Astrocyte of the cerebellum (primary cell): ENCODE results near the gene ATG10.
"Not testable (repeated sequence)": the region's sequence is repeated elsewhere in the genome, so short reads cannot be mapped to it uniquely, and the experiment has no call there.

Experiments
- DNase-seq: peaks from one replicate; pipeline ENCODE4 v3.0.0-alpha.2; 2011; ENCODE audit warnings: low read depth
- H3K4me3 ChIP-seq: 2 replicates; pipeline ENCODE4 v1.5.1; 2011; ENCODE audit warnings: mild to moderate bottlenecking, low read depth, low read length, moderate library complexity
- in situ Hi-C: cut with HindIII; loops from 2 replicates; pipeline ENCODE4 v1.10.0; 2017; ENCODE audit warnings: low sequenced_read_pairs
- TF ChIP-seq, protein P1 (sequence below): IDR thresholded peaks from 2 replicates; pipeline ENCODE4 v1.5.1; 2012; ENCODE audit warnings: low read length, low read depth, moderate library complexity, mild to moderate bottlenecking; ENCODE audit errors: missing control alignments

The ATG10 gene

DNA sequence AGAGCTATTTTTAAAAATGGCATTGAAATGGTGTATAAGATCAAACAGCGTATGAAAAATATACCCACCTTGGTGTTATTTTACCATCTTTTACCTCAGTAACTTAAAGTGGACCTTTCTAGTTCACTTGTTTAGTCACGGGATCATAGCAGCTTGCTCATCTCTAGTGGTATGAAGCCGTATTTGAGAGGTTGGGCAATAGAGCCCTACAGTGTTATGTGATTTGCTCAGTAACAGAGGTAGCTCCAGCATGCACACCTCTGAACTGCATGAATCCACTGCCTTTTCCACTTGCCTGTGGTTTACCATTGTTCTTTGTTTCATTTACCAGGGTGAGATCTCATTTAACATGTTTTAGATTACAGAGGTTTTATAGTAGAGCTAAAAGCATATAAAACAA lies 134.4 kb downstream of the ATG10 start:
- in situ Hi-C loops: no loop called here
- no peak overlapping the region for H3K4me3 ChIP-seq
- TF ChIP-seq, protein P1, sequence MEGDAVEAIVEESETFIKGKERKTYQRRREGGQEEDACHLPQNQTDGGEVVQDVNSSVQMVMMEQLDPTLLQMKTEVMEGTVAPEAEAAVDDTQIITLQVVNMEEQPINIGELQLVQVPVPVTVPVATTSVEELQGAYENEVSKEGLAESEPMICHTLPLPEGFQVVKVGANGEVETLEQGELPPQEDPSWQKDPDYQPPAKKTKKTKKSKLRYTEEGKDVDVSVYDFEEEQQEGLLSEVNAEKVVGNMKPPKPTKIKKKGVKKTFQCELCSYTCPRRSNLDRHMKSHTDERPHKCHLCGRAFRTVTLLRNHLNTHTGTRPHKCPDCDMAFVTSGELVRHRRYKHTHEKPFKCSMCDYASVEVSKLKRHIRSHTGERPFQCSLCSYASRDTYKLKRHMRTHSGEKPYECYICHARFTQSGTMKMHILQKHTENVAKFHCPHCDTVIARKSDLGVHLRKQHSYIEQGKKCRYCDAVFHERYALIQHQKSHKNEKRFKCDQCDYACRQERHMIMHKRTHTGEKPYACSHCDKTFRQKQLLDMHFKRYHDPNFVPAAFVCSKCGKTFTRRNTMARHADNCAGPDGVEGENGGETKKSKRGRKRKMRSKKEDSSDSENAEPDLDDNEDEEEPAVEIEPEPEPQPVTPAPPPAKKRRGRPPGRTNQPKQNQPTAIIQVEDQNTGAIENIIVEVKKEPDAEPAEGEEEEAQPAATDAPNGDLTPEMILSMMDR: no peak
- no peak for DNase-seq

GRCh38 chr5:82106756-82107155 lies 134.9 kb downstream of the ATG10 start:
- no peak for DNase-seq
- in situ Hi-C loops: no loop called here
- TF ChIP-seq, protein P1: no peak
- no peak overlapping the region for H3K4me3 ChIP-seq

DNA sequence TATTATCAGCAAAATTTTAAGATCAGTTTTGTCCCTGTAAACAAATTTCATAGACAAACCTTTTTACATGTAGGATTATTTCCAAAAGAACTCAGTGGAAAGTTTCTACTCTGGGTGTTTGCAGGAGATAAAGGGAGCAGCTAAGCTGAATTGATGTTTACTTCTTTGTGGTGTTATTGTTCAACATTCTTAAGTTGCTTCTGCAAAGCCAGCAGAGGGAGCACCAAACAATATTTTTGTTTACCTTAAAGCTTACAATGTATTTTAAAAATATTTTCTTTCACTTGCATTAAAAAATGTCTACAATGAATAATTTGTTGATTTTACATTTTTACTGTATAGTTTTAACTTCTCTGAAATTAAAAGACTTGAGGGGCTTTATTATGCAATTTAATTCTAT lies 135.4 kb downstream of the ATG10 start:
- no peak overlapping the region for H3K4me3 ChIP-seq
- in situ Hi-C loops: no loop called here
- peak; percentile 3 for DNase-seq
- TF ChIP-seq, protein P1: peak; percentile 46

DNA sequence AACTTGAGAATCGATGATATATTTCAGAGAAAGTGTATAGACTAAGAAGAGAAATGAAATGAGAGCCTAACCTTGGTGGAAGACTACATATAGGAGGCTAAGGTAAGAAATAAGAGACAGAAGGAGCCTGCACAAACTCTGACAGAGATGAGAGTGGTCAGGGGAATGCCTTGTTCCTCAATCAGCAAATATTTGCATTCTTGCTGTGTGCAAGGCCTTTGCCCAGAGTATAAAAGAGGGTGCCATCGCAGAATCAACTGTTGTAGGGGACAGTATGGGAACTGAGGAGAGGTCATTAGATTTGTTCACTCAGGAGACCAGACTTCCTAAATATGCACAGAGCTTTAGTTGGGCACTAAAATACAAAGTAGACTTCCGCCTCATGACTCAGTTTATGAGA lies 137.2 kb downstream of the ATG10 start:
- in situ Hi-C loops: no loop called here
- H3K4me3 ChIP-seq: no peak overlapping the region
- DNase-seq: no peak
- TF ChIP-seq, protein P1: no peak

- DNase-seq, in situ Hi-C loops, H3K4me3 ChIP-seq: not testable (repeated sequence)
These were observed 138.1 kb downstream of the ATG10 start for GRCh38 chr5:82109915-82110314.

GRCh38 chr5:82111191-82111590 lies 139.4 kb downstream of the ATG10 start:
- no peak for DNase-seq
- TF ChIP-seq, protein P1: no peak
- in situ Hi-C loops: no loop called here
- no peak overlapping the region for H3K4me3 ChIP-seq

GRCh38 chr5:82115858-82116257 lies 144.0 kb downstream of the ATG10 start:
- DNase-seq: no peak
- in situ Hi-C loops: no loop called here
- TF ChIP-seq, protein P1: no peak
- H3K4me3 ChIP-seq: no peak overlapping the region
